IPS DF 6.9 (cell line): ENCODE results near the gene HOXC5.

Source experiments
- DNase-seq: peaks from one replicate; pipeline ENCODE4 v3.0.0-alpha.2; 2013; ENCODE audit warnings: low read depth, low spot score
- H3K27ac ChIP-seq: one replicate; pipeline ENCODE4 v1.5.1; 2013; ENCODE audit warnings: low read length, control low read depth
- H3K27me3 ChIP-seq: 2 replicates; pipeline ENCODE4 v1.6.1; 2013; ENCODE audit warnings: mild to moderate bottlenecking, low read length; ENCODE audit not compliant: control insufficient read depth, insufficient read depth
- H3K36me3 ChIP-seq: 2 replicates; pipeline ENCODE4 v1.6.1; 2013; ENCODE audit warnings: low read length; ENCODE audit not compliant: control insufficient read depth, insufficient read depth
- H3K4me1 ChIP-seq: 2 replicates; pipeline ENCODE4 v1.6.1; 2013; ENCODE audit warnings: low read length; ENCODE audit not compliant: control insufficient read depth, insufficient read depth
- H3K4me3 ChIP-seq: 2 replicates; pipeline ENCODE4 v1.5.1; 2013; ENCODE audit warnings: mild to moderate bottlenecking, low read length
- H3K9me3 ChIP-seq: 2 replicates; pipeline ENCODE4 v1.6.1; 2013; ENCODE audit warnings: low read length, inconsistent platforms; ENCODE audit not compliant: control insufficient read depth, insufficient read depth
- WGBS: extraction: QIAGEN DNeasy Blood & Tissue Kit; methylation state at CpG from one replicate; pipeline ENCODE4 v1.1.7; 2013; ENCODE audit warnings: mixed read lengths, missing lambda C conversion rate; ENCODE audit not compliant: insufficient read length, insufficient coverage; 5-methylcytosine and 5-hydroxymethylcytosine counted together

The HOXC5 gene

GRCh38 chr12:54032627-54033100 is at the start of gene HOXC5:
Gene HOXC5 (plus strand): TSS chr12:54033050. CDS start chr12:54033123, 73 bp downstream.
- peaks cover 98% of the 10 kb centered on the region for H3K27me3 ChIP-seq
- H3K27ac ChIP-seq, result no peak within 1 kb of the TSS

GRCh38 chr12:53983568-53983949 is 49.3 kb upstream of the HOXC5 start:
- no peaks in the 10 kb centered on the region for H3K9me3 ChIP-seq
- no peak overlapping the region for H3K4me3 ChIP-seq
- H3K27me3 ChIP-seq, result peaks cover 94% of the 10 kb centered on the region
- no peak for DNase-seq
- no CpG with 5 or more reads among the region's 17 CpGs for WGBS
- peaks cover 3% of the 10 kb centered on the region for H3K4me1 ChIP-seq
- no peak overlapping the region for H3K27ac ChIP-seq
- no peaks in the 10 kb centered on the region; the same call in 1 of the 2 replicates for H3K36me3 ChIP-seq

More at GRCh38 chr12:54032627-54033100, at the start of gene HOXC5:
- H3K9me3 ChIP-seq, result no peaks in the 10 kb centered on the region
- no CpG with 5 or more reads among the region's 12 CpGs for WGBS
- DNase-seq, result no peak
- no peaks in the 10 kb centered on the region for H3K36me3 ChIP-seq
- no peak within 1 kb of the TSS for H3K4me3 ChIP-seq
- H3K4me1 ChIP-seq, result no peaks in the 10 kb centered on the region

GRCh38 chr12:53983950-53984572 is 48.8 kb upstream of the HOXC5 start:
- no peak for DNase-seq
- Histone ChIP-seq H3K9me3 (no peaks in the 10 kb centered on the region), H3K27ac (no peak overlapping the region), H3K27me3 (peaks cover 94% of the 10 kb centered on the region), H3K4me3 (no peak overlapping the region), H3K4me1 (peaks cover 3% of the 10 kb centered on the region), H3K36me3 (no peaks in the 10 kb centered on the region; the same call in 1 of the 2 replicates)
- WGBS, result no CpG with 5 or more reads among the region's 30 CpGs

GRCh38 chr12:53984901-53985691 is 47.8 kb upstream of the HOXC5 start, which contains the start of gene HOXC10:
Gene HOXC10 (plus strand): TSS chr12:53985146. CDS start chr12:53985260, 114 bp downstream.
- Histone ChIP-seq H3K27me3 (peaks cover 94% of the 10 kb centered on the region), H3K4me1 (peaks cover 3% of the 10 kb centered on the region), H3K4me3 (no peak within 1 kb of the TSS), H3K27ac (no peak within 1 kb of the TSS), H3K36me3 (no peaks in the 10 kb centered on the region; the same call in 1 of the 2 replicates), H3K9me3 (no peaks in the 10 kb centered on the region)
- peak; percentile 87 for DNase-seq
- WGBS, result no CpG with 5 or more reads among the region's 55 CpGs

GRCh38 chr12:53985692-53985993 is 47.2 kb upstream of the HOXC5 start:
- Histone ChIP-seq H3K36me3 (no peaks in the 10 kb centered on the region; the same call in 1 of the 2 replicates), H3K9me3 (no peaks in the 10 kb centered on the region), H3K4me3 (no peak overlapping the region), H3K27ac (no peak overlapping the region), H3K27me3 (peaks cover 96% of the 10 kb centered on the region), H3K4me1 (peaks cover 3% of the 10 kb centered on the region)
- DNase-seq, result no peak
- no CpG with 5 or more reads among the region's 21 CpGs for WGBS

GRCh38 chr12:53985994-53986685 is 46.7 kb upstream of the HOXC5 start:
- Histone ChIP-seq H3K4me3 (no peak overlapping the region), H3K4me1 (peaks cover 3% of the 10 kb centered on the region), H3K27me3 (peaks cover 96% of the 10 kb centered on the region), H3K9me3 (no peaks in the 10 kb centered on the region), H3K36me3 (no peaks in the 10 kb centered on the region; the same call in 1 of the 2 replicates), H3K27ac (no peak overlapping the region)
- WGBS, result no CpG with 5 or more reads among the region's 50 CpGs
- no peak for DNase-seq

GRCh38 chr12:53986686-53987483 is 46.0 kb upstream of the HOXC5 start:
- no peak overlapping the region for H3K27ac ChIP-seq
- peaks cover 3% of the 10 kb centered on the region for H3K4me1 ChIP-seq
- WGBS, result no CpG with 5 or more reads among the region's 21 CpGs
- no peak for DNase-seq
- no peaks in the 10 kb centered on the region; the same call in 1 of the 2 replicates for H3K36me3 ChIP-seq
- no peak overlapping the region for H3K4me3 ChIP-seq
- no peaks in the 10 kb centered on the region for H3K9me3 ChIP-seq
- peaks cover 96% of the 10 kb centered on the region for H3K27me3 ChIP-seq

GRCh38 chr12:53987787-53988230 is 45.0 kb upstream of the HOXC5 start:
- Histone ChIP-seq H3K36me3 (no peaks in the 10 kb centered on the region; the same call in 1 of the 2 replicates), H3K9me3 (no peaks in the 10 kb centered on the region), H3K4me1 (peaks cover 3% of the 10 kb centered on the region), H3K27ac (no peak overlapping the region), H3K4me3 (no peak overlapping the region), H3K27me3 (peaks cover 96% of the 10 kb centered on the region)
- DNase-seq, result no peak
- WGBS, result no CpG with 5 or more reads among the region's 4 CpGs

- DNase-seq, result no peak
- Histone ChIP-seq H3K4me3 (no peak overlapping the region), H3K27ac (no peak overlapping the region), H3K9me3 (no peaks in the 10 kb centered on the region), H3K27me3 (peaks cover 96% of the 10 kb centered on the region), H3K4me1 (peaks cover 3% of the 10 kb centered on the region), H3K36me3 (no peaks in the 10 kb centered on the region; the same call in 1 of the 2 replicates)
- WGBS, result no CpG with 5 or more reads among the region's 5 CpGs
These were observed 44.2 kb upstream of the HOXC5 start for GRCh38 chr12:53988541-53989226.
